Measurements from ENCODE around the gene TMEM222.
"Not testable (repeated sequence)": the region's sequence is repeated elsewhere in the genome, so short reads cannot be mapped to it uniquely, and the experiment has no call there.

The TMEM222 gene, protein sequence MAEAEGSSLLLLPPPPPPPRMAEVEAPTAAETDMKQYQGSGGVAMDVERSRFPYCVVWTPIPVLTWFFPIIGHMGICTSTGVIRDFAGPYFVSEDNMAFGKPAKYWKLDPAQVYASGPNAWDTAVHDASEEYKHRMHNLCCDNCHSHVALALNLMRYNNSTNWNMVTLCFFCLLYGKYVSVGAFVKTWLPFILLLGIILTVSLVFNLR

DNA sequence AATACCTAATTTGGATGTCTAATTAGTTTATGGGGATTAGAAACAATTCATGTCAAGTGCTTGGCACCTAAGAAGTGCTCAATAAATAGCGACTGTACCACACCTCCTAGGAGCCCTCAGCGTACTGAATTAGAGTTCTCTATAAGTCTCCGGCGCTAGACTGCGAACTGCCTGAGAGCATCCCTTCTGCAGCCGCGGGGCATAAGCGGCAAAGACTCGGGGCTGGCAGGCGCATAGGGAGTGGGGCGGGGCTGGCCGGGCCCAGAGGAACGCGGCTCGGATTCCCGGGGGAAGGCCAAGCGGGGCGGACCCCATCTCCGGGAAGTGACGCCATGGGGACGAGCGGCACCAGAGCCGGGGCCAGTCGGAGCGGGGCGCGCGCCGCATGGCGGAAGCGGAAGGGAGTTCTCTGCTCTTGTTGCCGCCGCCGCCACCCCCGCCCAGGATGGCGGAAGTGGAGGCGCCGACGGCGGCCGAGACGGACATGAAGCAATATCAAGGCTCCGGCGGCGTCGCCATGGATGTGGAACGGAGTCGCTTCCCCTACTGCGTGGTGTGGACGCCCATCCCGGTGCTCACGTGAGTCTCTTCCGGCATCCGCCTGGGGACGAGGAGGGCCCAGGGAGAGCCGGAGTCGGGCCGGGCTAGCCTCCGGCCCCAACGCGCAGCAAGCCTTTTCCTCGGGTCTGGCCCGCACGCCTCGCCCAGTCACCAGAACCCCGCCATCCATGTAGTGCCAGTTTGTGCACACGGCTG, at the start of gene TMEM222:
Gene TMEM222, plus strand, starts transcription at position 351 of the 756 bp plus-strand sequence. Its CDS starts 35 bp downstream, at position 386.
- peak; percentile 97 for DNase-seq

DNA sequence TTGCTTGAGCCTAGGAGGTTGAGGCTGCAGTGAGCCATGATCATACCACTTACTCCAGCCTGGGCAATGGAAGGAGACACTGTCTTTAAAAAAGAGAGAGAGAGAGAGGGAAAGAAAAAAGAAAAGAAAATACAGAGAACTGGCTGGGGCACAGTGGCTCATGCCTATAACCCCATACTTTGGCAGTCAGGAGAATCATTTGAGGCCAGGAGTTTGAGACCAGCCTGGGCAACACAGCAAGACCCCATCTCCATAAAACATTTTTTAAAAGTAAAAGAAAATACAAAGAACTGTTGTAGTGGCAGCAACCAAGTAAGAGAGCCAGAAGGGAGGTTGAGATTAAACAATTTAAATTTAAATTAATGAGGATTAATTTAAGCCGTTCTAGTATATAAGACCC, 47.8 kb upstream of the TMEM222 start:
- no peak for DNase-seq

DNA sequence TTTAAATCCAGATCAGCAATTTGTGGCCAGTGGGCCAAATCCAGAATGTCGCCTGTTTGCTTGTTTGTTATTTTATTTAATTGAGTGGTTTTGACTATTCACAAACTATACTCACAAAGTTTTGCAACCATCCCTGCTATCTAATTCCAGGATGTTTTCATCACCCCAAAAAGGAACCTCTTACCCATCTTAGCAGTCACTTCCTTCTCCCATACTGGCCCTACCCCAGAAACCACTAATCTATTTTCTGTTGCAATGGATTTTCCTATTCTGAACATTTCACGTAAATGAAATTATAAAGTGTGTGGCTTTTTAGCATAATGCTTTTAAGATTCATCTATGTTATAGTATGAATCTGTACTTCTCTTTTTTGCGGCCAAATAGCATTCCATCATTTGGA, 46.3 kb upstream of the TMEM222 start:
- no peak for DNase-seq

DNA sequence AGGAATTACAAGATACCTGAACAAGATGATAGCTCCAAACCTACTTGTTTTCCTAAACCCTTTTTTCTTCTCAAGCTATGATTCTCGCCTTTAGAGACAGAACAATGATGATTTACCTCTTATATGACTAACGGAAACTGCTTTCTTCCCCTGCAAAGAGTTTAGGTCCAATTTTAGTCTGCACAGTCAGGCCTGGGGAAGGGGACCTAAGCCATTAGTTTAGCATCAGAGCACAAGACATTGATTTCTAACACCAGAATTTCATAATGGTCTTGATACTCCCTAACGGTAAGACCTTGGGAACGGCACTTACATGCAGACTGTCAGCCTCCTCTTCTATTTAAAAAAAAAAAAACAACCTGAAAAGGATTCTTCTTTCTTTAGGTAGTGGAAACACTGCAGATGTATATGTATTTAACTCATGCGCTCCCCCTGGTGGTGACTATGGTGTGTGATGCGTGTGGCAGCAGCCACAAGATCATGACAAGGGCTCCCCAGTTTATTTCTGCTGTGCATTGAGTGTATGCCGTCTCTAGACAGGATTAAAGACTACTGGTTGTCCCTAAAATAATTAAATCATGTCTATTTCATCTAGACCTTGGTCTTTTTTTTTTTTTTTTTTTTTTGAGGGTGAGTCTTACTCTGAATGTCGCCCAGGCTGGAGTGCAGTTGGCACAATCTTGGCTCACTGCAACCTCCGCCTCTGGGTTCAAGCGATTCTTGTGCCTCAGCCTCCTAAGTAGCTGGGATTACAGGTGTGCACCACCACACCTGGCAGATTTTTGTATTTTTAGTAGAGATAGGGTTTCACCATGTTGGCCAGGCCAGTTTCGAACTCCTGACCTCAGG, 37.3 kb upstream of the TMEM222 start:
- peak; percentile 78 for DNase-seq

DNA sequence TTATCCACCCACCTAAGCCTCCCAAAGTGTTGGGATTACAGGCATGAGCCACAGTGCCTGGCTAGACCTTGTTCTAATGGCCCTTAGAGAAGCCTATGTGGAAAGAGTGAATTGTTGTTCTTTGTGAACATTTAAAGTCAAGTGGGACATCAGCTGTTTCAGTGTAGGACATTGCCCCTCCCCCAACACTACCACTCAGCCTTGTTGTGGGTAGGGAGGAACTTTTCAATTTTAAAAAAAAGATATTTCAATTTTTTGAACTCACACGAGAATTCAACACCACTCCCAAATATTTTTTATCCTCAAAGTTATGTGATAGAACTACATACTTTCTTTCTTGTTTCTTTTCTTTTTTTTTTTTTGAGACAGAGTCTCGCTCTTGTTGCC, 36.7 kb upstream of the TMEM222 start:
- no peak for DNase-seq

DNA sequence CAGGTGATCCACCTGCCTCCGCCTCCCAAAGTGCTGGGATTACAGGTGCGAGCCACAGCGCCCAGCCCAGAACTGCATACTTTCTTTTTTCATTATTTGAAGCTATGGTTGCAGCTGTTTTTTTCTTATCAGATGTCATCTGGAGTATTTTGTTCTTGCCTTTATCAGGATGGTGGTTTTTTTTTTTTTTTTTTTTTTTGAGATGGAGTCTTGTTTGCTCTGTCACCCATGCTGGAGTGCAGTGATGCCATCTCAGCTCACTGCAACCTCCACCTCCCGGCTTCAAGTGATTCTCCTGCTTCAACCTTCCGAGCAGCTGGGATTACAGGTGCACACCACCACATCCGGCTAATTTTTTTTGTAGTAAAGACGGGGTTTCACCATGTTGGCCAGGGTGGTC, 36.1 kb upstream of the TMEM222 start:
- DNase-seq, result not testable (repeated sequence)

DNA sequence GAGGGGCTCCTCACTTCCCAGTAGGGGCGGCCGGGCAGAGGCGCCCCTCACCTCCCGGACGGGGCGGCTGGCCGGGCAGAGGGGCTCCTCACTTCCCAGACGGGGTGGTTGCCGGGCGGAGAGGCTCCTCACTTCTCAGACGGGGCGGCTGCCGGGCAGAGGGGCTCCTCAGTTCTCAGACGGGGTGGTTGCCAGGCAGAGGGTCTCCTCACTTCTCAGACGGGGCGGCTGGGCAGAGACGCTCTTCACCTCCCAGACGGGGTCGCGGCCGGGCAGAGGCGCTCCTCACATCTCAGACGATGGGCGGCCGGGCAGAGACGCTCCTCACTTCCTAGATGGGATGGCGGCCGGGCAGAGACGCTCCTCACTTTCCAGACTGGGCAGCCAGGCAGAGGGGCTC, 32.8 kb upstream of the TMEM222 start:
- DNase-seq, result not testable (repeated sequence)

DNA sequence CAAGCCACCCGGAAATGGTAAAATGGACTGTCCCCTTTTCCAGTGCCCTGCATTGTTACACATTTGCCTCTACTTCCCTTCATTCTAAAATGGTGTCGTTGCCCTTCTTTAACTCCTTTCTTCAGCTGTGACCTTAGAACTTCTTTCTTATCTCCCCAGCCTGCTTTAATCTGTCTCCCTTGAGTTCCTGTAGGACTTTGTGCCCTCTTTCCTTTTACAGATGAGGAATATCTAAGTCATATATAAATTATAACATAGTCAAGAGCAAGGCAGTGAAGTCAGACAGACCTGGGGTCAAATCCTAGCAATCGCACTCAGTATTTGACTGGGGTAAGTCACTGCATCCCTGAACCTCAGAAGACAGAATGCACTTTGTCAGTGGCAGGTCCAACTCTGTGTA, 31.4 kb upstream of the TMEM222 start:
- no peak for DNase-seq

DNA sequence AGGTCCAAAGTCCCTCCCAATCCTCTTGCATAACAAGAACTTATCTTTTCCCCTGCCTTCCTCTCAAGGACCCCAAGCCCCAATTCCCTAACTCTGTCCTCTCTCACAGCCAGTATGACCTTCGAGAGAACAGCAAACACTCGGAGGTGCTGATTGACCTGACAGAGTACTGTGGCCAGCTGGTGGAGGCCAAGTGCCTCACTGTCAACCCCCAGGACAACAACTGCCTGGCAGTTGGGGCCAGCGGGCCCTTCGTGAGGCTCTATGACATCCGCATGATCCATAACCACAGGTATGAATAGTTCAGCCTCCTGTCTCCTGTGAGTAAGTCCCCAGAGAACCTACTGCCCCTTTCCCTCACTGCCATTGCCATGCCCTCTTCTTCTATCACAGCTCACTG, 29.9 kb upstream of the TMEM222 start:
- no peak for DNase-seq

DNA sequence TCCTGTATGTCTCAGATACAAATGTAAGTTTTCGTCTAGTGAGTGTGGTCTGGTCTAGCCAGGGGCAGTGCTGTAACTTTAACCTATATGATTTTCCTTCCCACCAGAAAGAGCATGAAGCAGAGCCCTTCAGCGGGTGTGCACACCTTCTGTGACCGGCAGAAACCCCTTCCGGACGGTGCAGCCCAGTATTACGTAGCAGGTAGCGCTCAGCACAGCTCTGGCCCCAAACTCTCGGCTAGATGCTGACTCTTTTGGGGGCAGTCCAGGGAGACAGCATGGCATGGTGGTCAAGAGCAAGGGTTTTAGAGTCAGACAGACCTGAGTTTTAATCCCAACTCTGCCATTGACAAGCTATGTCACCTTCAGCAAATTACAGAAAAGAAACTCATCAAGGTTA, 28.0 kb upstream of the TMEM222 start:
- no peak for DNase-seq

DNA sequence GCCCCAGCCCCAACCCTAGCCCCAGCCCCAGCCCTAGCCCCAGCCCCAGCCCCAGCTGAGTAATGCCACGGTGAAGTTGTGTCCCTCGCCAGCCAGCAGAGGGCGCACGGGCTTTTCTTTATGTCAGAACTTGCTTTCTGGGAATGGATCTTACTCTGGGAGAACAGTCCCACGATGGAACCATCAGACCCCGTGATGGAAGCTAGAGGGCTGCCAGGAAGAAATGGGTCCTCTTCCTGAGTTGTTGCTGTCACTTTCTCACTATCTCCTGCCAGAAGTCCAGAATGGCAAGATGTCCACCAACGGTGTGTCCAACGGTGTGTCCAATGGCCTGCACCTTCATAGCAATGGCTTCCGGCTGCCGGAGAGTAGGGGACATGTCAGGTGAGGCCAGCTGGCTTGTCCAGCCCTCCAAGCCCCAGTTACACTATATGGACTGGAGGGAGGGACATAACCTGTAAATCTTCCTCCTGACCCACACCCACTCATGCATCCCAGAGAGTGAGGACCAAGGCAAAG, 25.1 kb upstream of the TMEM222 start:
- DNase-seq, result peak; percentile 54

DNA sequence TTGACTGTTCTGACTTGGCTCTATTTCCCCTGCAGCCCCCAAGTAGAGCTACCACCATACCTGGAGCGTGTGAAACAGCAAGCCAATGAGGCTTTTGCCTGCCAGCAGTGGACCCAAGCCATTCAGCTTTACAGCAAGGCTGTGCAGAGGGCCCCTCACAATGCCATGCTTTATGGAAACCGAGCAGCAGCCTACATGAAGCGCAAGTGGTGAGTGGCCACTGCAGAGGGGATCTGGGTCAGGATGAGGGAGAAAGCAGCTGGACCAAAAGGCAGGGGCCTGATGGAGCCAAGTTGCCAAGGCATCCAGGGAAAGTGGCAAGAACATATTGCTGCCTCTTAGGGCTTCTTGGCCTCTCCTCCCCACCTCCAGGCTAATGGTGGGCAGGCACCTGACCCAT, 24.1 kb upstream of the TMEM222 start:
- DNase-seq, result no peak

DNA sequence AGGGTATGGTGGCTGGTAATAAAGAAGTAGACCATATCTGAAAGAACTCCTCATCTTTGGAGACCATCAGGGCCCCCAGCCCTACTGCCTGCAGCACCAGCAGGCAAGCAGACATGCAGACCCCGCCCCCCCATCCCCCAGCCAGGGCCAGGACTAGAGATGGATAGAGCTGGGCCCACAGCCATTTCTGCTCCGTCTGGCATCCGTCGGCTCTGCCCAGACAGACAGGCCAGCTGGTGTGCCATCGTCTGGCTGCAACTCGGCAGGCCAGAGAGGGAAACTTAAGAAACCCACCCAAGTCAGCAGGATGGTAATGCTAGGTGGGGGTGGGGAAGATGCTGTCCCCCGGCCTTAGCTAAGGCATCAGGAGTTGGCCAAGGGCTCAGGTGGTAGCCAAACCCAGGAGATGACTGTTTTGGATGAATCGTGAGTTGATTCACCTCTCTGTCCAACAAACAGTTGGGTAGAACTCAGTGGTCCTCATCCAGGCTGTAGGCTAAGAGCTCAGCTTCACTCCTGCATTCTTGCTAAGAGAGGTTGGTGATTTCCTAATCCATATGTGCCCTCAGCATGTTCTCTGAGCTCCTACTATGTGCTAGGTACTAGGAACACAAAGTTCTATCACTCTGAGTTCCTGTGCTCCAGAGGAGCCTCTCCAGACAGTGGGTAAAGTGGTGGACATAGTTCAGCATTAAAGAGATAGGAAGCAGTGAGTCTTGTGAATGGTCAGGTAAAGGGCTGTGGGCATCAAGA, 23.2 kb upstream of the TMEM222 start:
- DNase-seq, result no peak

DNA sequence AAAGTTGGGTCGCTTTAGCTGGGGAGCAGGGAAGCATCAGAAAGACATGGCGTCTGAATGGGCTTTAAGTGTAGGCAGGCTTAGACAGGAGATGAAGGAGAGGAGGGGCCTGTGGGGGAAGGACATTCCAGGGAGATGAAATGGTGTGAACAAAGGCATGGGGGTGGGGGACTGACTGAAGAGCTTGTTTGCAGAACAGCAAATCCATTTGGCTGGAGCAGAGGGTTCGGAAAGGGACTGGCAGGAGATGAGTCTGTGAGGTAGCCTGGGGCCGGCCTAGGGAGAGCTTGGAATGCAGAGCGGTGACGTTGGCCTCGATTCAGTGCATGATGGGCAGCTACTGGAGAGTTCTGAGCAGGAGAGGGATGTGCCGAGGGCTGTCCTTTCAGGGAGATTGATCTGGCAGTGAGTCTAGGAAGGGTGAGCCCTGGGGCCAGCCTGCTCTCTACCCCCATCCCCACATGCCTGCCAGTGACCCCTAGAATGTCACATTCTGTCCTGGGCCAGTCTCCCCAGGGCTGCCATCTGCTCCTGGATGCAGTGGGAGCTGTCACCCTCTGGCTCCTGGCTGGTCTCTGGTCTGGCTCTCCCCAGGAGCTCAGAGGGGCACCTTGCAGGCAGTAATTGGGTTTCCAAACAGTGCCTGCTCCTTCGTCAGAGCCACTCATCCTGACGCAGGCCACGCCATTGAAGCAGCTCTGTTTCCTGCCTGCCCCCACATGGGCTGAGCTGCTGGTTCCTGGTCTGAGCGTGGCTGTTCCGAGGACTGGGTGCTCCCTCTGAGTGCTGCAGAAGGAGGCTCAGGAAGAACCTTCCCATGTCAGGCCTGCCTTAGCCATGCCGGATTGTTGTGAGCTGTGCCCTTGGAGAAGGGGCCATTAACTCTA, 22.3 kb upstream of the TMEM222 start:
- no peak for DNase-seq

DNA sequence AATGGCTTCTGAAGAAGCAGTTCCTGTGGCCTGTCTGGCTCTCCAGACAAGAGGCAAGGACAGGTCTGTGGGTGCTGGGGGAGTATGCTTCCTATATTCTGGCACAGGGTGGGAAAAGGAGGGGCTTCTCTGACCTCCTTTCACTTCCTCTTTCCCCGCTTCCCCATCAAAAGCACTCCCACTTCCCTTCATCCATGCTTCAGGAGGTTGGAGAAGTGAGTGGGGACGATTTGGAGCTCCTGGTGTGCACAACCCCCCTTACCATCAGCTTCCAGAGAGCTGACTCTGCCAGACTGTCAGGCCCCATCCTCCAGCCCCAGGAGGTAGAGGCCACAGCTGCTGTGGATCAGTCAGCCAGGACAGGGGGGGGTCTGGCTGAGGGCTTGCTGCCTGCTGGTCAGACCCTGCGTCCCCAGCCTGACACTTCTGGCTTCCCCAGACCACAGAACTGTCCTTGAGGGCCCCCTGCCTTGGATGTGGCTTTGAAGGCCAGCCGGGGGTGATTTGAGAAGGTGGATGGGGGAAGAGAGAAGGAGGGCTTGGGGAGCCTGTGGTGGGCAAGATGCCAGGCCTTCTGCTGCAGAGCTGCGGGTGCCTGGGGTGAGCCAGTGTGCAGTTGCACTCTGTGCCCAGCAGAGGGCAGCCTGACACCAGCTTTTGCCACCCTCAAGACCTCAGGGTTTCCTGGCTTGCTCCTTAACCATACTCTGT, 21.5 kb upstream of the TMEM222 start:
- peak; percentile 68 for DNase-seq

DNA sequence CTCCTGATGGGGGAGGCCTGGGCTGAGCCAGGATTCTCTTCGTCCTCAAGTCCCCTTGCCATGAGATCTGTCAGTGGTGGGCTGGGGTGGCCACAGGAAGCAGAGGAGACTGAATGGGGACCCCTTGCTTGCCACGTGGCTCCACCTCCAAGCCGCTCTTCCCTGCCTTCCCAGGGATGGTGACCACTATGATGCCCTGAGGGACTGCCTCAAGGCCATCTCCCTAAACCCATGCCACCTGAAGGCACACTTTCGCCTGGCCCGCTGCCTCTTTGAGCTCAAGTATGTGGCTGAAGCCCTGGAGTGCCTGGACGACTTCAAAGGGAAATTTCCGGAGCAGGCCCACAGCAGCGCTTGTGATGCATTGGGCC, 20.9 kb upstream of the TMEM222 start:
- no peak for DNase-seq

DNA sequence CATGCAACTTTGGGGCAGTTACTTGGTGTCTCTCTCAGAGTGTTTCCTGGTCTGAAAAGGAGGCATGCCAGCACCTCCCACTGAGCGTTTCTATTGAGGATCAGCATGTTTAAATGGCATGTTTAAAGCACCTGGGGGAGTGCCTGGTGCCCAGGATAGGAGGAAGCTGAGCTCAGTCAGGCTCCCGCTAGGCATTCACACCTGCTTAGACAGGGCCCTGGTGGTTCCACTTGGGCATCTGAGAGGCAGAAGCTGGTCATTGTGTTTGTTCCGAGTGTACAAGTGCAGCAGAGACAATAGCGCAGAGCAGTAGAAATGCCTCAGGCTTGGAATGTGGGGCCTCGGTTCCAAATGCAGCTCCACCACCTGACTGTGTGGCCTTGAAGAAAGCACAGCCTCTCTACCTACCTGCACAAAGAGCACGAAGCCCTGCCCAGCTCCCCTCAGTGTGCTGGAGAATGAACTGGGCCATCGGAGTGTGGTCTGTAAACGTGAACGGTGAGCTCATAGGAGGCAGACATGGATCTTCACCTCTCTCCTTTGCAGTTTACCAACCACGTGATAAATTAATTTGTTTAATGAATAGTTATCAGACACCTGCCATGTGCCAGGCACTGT, 20.3 kb upstream of the TMEM222 start:
- DNase-seq, result no peak

DNA sequence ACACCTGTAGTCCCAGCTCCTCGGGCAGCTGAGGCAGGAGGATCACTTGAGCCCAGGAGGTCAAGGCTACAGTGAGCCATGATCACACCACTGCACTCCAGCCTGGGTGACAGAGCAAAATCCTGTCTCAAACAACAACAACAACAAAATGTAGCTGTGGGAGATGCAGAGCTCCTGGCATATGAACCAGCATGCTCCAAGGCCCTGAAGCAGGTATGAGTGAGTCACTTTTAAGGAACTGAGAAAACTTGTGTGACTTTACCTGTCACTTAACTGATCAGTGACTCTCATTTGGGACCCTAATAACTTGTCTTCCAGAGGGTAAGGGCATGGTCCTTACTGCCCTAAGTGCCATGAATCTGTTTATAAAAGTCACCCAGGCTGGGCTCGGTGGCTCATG, 19.4 kb upstream of the TMEM222 start:
- no peak for DNase-seq

DNA sequence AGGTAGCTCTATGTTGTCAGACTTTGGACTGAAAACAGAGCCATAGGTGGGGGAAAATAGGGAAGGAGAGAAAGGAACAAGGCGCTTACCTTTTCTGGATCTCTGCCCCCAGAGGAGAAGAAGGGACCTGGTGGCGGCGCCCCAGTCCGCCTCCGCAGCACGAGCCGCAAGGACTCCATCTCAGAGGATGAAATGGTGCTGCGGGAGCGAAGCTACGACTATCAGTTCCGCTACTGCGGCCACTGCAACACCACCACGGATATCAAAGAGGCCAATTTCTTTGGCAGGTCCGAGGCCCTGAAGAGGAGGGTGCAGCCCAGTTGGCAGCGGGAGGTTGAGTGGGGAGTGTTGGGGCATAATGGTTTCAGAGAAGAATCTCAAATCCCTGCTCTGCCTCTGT, 18.5 kb upstream of the TMEM222 start:
- no peak for DNase-seq

DNA sequence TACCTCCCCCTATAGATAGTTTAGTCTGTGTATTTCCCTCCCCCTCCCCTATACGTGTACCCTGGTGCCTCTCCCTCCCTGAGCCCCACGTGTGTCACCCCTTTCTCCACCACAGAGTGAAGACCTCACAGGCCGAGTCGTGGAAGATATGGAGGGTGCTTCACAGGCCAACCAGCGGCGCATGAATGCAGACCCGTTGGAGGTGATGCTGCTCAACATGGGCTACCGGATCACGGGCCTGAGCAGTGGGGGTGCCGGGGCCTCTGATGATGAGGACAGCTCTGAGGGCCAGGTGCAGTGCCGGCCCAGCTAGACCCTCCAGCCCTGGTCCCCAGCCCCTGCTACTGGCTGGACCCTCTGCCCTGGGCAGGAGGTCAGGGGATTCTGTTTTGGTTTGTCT, 15.9 kb upstream of the TMEM222 start:
- DNase-seq, result no peak
